ENCODE results near the gene BTNL8.

The BTNL8 gene

GRCh38 chr5:180970336-180970735 lies 71.4 kb downstream of the BTNL8 start:
- no peak for DNase-seq

- DNase-seq: no peak
These were observed 71.9 kb downstream of the BTNL8 start for GRCh38 chr5:180970875-180971274.

- DNase-seq: no peak
These were observed 75.8 kb downstream of the BTNL8 start for GRCh38 chr5:180974612-180975315.

- no peak for DNase-seq
These were observed 76.4 kb downstream of the BTNL8 start for GRCh38 chr5:180975338-180975737.

GRCh38 chr5:180976518-180976917 lies 77.6 kb downstream of the BTNL8 start:
- DNase-seq: no peak

- DNase-seq: no peak
These were observed 78.9 kb downstream of the BTNL8 start for GRCh38 chr5:180977852-180978251.

- no peak for DNase-seq
These were observed 83.2 kb downstream of the BTNL8 start for GRCh38 chr5:180982008-180982741.

GRCh38 chr5:180988016-180988415 lies 89.1 kb downstream of the BTNL8 start:
- no peak for DNase-seq

GRCh38 chr5:180988592-180988991 lies 89.6 kb downstream of the BTNL8 start, which contains the start of gene BTNL3:
BTNL3 (plus strand) TSS chr5:180988846; CDS start chr5:180989029, 183 bp downstream.
- no peak for DNase-seq

- no peak for DNase-seq
These were observed 91.3 kb downstream of the BTNL8 start for GRCh38 chr5:180990086-180990881.

GRCh38 chr5:180990882-180991242 lies 91.9 kb downstream of the BTNL8 start:
- no peak for DNase-seq
